Caco-2 (cell line): ENCODE results near the gene TXNDC16. TPM values are rescaled to one million over a fixed set of nuclear protein-coding genes. Genes with fewer than 3 reads are reported as not detected.

Experiments used
- BruUV-seq: library from RNA; stranded (reverse); fragments of 400-500 nt; replicated peaks from 2 replicates; lab custom pipeline; 2021; lab: Mats Ljungman, UMichigan
- CTCF ChIA-PET: fragments of 300-600 bp; sonication (Branson Sonifier 250); formaldehyde crosslinking; loops from one replicate; lab custom pipeline; 2022; ENCODE audit warnings: antibody characterized with exemption; lab: Charles Lee
- POLR2A ChIA-PET: fragments of 300-600 bp; sonication (Branson Sonifier 250); formaldehyde crosslinking; loops from one replicate; lab custom pipeline; 2022; ENCODE audit warnings: antibody characterized with exemption; lab: Charles Lee
- DNase-seq, 2 experiments: peaks; one replicate each; pipeline versions ENCODE4 v3.0.0 to v3.0.0-alpha.2; 2020 to 2022
- H3K27me3 ChIP-seq: replicated peaks from 2 replicates; pipeline ENCODE4 v1.6.0; 2011; ENCODE audit warnings: low read length; ENCODE audit not compliant: control insufficient read depth, insufficient read depth
- H3K36me3 ChIP-seq: 2 replicates; pipeline ENCODE4 v1.5.1; 2011; ENCODE audit warnings: low read length; ENCODE audit not compliant: control insufficient read depth, insufficient read depth
- H3K4me1 ChIP-seq: fragments of 250-450 bp; sonication (Bioruptor Pico); 2 replicates; pipeline ENCODE4 v1.5.1; 2020; ENCODE audit warnings: mild to moderate bottlenecking
- H3K4me3 ChIP-seq: 2 replicates; pipeline ENCODE4 v1.5.1; 2011; ENCODE audit warnings: low read depth, mild to moderate bottlenecking, control low read depth, low read length
- H3K9me3 ChIP-seq: fragments of 250-450 bp; sonication (Bioruptor Pico); 2 replicates; pipeline ENCODE4 v1.5.1; 2020; ENCODE audit warnings: mild to moderate bottlenecking, moderate library complexity
- H3K27ac Mint-ChIP-seq: one replicate; pipeline ENCODE4 v1.8.0; 2022; ENCODE audit warnings: mixed read lengths; ENCODE audit not compliant: unreplicated experiment
- H3K27me3 Mint-ChIP-seq: one replicate; pipeline ENCODE4 v1.8.0; 2022; ENCODE audit warnings: mixed read lengths; ENCODE audit not compliant: insufficient read depth, unreplicated experiment
- H3K36me3 Mint-ChIP-seq: one replicate; pipeline ENCODE4 v1.8.0; 2022; ENCODE audit warnings: mild to moderate bottlenecking, mixed read lengths; ENCODE audit not compliant: insufficient read depth, unreplicated experiment
- H3K4me1 Mint-ChIP-seq: one replicate; pipeline ENCODE4 v1.8.0; 2022; ENCODE audit warnings: low read depth, mixed read lengths; ENCODE audit not compliant: unreplicated experiment
- H3K4me3 Mint-ChIP-seq: one replicate; pipeline ENCODE4 v1.8.0; 2022; ENCODE audit warnings: mild to moderate bottlenecking, moderate library complexity, mixed read lengths; ENCODE audit not compliant: unreplicated experiment
- H3K9me3 Mint-ChIP-seq: one replicate; pipeline ENCODE4 v1.8.0; 2022; ENCODE audit warnings: mixed read lengths; ENCODE audit not compliant: unreplicated experiment
- CTCF ChIP-seq, 2 experiments: fragments of 200-600 bp in 1 of 2; IDR thresholded peaks; 1 replicate in 1 of 2; 2 replicates in 1 of 2; pipeline versions ENCODE4 v1.5.1 to v1.8.0; 2011 to 2022; ENCODE audit warnings: antibody characterized with exemption in 1 of 2, control low read depth in 1 of 2, inconsistent platforms in 1 of 2, low read depth in 1 of 2, low read length in 1 of 2, mild to moderate bottlenecking in 1 of 2, moderate library complexity in 1 of 2; ENCODE audit not compliant: insufficient read depth in 1 of 2, severe bottlenecking in 1 of 2, unreplicated experiment in 1 of 2
- intact Hi-C: fragments of 100-400 bp; cut with micrococcal nuclease; formaldehyde crosslinking; loops from one replicate; pipeline ENCODE4 v1.10.0; 2022; ENCODE audit not compliant: unreplicated experiment
- total RNA-seq: library from RNA; stranded (reverse); gene quantifications from 2 replicates; pipeline ENCODE4 v1.2.3, GENCODE V29; 2022

TXNDC16 gene
- total RNA-seq, 1 experiment from 2014 or later: 6.6 TPM

- no peaks in the 10 kb centered on the region for H3K9me3 Mint-ChIP-seq
- Histone ChIP-seq H3K4me3 (no peak overlapping the region), H3K27me3 (no peaks in the 10 kb centered on the region), H3K9me3 (no peaks in the 10 kb centered on the region), H3K4me1 (no peaks in the 10 kb centered on the region), H3K36me3 (no peaks in the 10 kb centered on the region)
- ChIA-PET CTCF (no interaction called here), POLR2A (no interaction called here)
- no peak for DNase-seq
- intact Hi-C loops: no loop called here
- no peak for TF ChIP-seq CTCF (IDR thresholded peaks at IDR 0.05; ENCODE audit: insufficient read depth in 1 of 2, low read depth in 1 of 2, low read length in 1 of 2, severe bottlenecking in 1 of 2, unreplicated experiment in 1 of 2)
- H3K27me3 Mint-ChIP-seq: no peaks in the 10 kb centered on the region
- no TSS peak for BruUV-seq
- no peaks in the 10 kb centered on the region for H3K4me1 Mint-ChIP-seq
- H3K36me3 Mint-ChIP-seq: no peaks in the 10 kb centered on the region
- H3K4me3 Mint-ChIP-seq: no peak overlapping the region
- no peak overlapping the region for H3K27ac Mint-ChIP-seq
Measured at GRCh38 chr14:52522033-52522432, 30.3 kb downstream of the TXNDC16 start.

- DNase-seq: no peak
- Histone ChIP-seq H3K4me3 (no peak overlapping the region), H3K27me3 (no peaks in the 10 kb centered on the region), H3K4me1 (no peaks in the 10 kb centered on the region), H3K36me3 (no peaks in the 10 kb centered on the region), H3K9me3 (no peaks in the 10 kb centered on the region)
- Mint-ChIP-seq H3K27me3 (no peaks in the 10 kb centered on the region), H3K9me3 (no peaks in the 10 kb centered on the region), H3K4me3 (no peak overlapping the region), H3K36me3 (no peaks in the 10 kb centered on the region), H3K27ac (no peak overlapping the region), H3K4me1 (no peaks in the 10 kb centered on the region)
- ChIA-PET CTCF (no interaction called here), POLR2A (no interaction called here)
- no TSS peak for BruUV-seq
- intact Hi-C loops: no loop called here
- no peak for TF ChIP-seq CTCF (IDR thresholded peaks at IDR 0.05; ENCODE audit: insufficient read depth in 1 of 2, low read depth in 1 of 2, low read length in 1 of 2, severe bottlenecking in 1 of 2, unreplicated experiment in 1 of 2)
Measured at GRCh38 chr14:52514046-52514811, 38.1 kb downstream of the TXNDC16 start.

- H3K4me1 ChIP-seq: no peaks in the 10 kb centered on the region
- H3K4me3 Mint-ChIP-seq: no peak overlapping the region
- H3K9me3 ChIP-seq: no peaks in the 10 kb centered on the region
- intact Hi-C loops: no loop called here
- H3K4me1 Mint-ChIP-seq: no peaks in the 10 kb centered on the region
- TF ChIP-seq CTCF (IDR thresholded peaks at IDR 0.05; ENCODE audit: insufficient read depth in 1 of 2, low read depth in 1 of 2, low read length in 1 of 2, severe bottlenecking in 1 of 2, unreplicated experiment in 1 of 2): no peak
- H3K27me3 Mint-ChIP-seq: no peaks in the 10 kb centered on the region
- CTCF ChIA-PET: no interaction called here
- DNase-seq: no peak
- no TSS peak for BruUV-seq
- no peaks in the 10 kb centered on the region for H3K36me3 Mint-ChIP-seq
- H3K27ac Mint-ChIP-seq: no peak overlapping the region
- H3K36me3 ChIP-seq: no peaks in the 10 kb centered on the region
- no peak overlapping the region for H3K4me3 ChIP-seq
- no peaks in the 10 kb centered on the region for H3K27me3 ChIP-seq
- POLR2A ChIA-PET: no interaction called here
- no peaks in the 10 kb centered on the region for H3K9me3 Mint-ChIP-seq
Measured at GRCh38 chr14:52513249-52513648, 39.1 kb downstream of the TXNDC16 start.
